OCI-LY1 (cell line): ENCODE measurements around the gene FNIP2.

ENCODE experiments used
- H2AFZ ChIP-seq: fragments of 200-600 bp; sonication (generic), shearing (Covaris generic); 2 replicates; pipeline ENCODE4 v1.6.0; 2014; ENCODE audit warnings: antibody characterized with exemption, mild to moderate bottlenecking, low read length
- H3F3A ChIP-seq: fragments of 200-600 bp; sonication (generic), shearing (Covaris generic); 2 replicates; pipeline ENCODE4 v1.6.0; 2014; ENCODE audit warnings: mild to moderate bottlenecking, antibody characterized with exemption, low read length, moderate library complexity; ENCODE audit not compliant: insufficient read depth
- H3K27ac ChIP-seq: fragments of 200-600 bp; sonication (generic); 2 replicates; pipeline ENCODE4 v1.5.1; 2014; ENCODE audit warnings: low read length, mixed run types, mild to moderate bottlenecking, low read depth; ENCODE audit not compliant: poor library complexity, severe bottlenecking
- H3K27me3 ChIP-seq: fragments of 200-600 bp; sonication (generic); 2 replicates; pipeline ENCODE4 v1.6.0; 2014; ENCODE audit warnings: antibody characterized with exemption, mild to moderate bottlenecking, low read length, moderate library complexity; ENCODE audit not compliant: insufficient read depth
- H3K36me3 ChIP-seq: fragments of 200-600 bp; sonication (generic); 2 replicates; pipeline ENCODE4 v1.6.1; 2014; ENCODE audit warnings: mild to moderate bottlenecking, antibody characterized with exemption, low read length, moderate library complexity, mixed read lengths; ENCODE audit not compliant: insufficient read depth
- H3K4me1 ChIP-seq: fragments of 200-600 bp; sonication (generic); 2 replicates; pipeline ENCODE4 v1.5.1; 2014; ENCODE audit warnings: mild to moderate bottlenecking, low read length, moderate library complexity; ENCODE audit not compliant: insufficient read depth, severe bottlenecking
- H3K4me2 ChIP-seq: fragments of 200-600 bp; sonication (generic), shearing (Covaris generic); 2 replicates; pipeline ENCODE4 v1.6.1; 2014; ENCODE audit warnings: low read length
- H3K4me3 ChIP-seq: fragments of 200-600 bp; sonication (generic); 2 replicates; pipeline ENCODE4 v1.5.1; 2014; ENCODE audit warnings: low read length, low read depth, mild to moderate bottlenecking, mixed read lengths; ENCODE audit not compliant: poor library complexity, severe bottlenecking
- H3K79me2 ChIP-seq: fragments of 200-600 bp; shearing (Covaris generic); 2 replicates; pipeline ENCODE4 v1.6.1; 2016; ENCODE audit warnings: mixed run types, low read length, mixed read lengths; ENCODE audit not compliant: insufficient read depth
- H3K9ac ChIP-seq: fragments of 200-600 bp; sonication (generic), shearing (Covaris generic); 2 replicates; pipeline ENCODE4 v1.6.1; 2014; ENCODE audit warnings: mild to moderate bottlenecking, low read length, mixed read lengths
- H3K9me2 ChIP-seq: fragments of 200-600 bp; sonication (generic), shearing (Covaris generic); 2 replicates; pipeline ENCODE4 v1.6.1; 2014; ENCODE audit warnings: low read depth, mild to moderate bottlenecking, low read length, mixed read lengths
- H3K9me3 ChIP-seq: fragments of 200-600 bp; shearing (Covaris generic); 2 replicates; pipeline ENCODE4 v1.6.1; 2014; ENCODE audit warnings: low read length, mixed read lengths
- H4K20me1 ChIP-seq: fragments of 200-600 bp; sonication (generic), shearing (Covaris generic); 2 replicates; pipeline ENCODE4 v1.6.0; 2016; ENCODE audit warnings: mild to moderate bottlenecking, low read length; ENCODE audit not compliant: insufficient read depth
- EZH2 ChIP-seq: fragments of 200-600 bp; sonication (generic), shearing (Covaris generic); IDR thresholded peaks from 2 replicates; pipeline ENCODE4 v1.8.0; 2017; ENCODE audit warnings: borderline replicate concordance, mixed run types, mild to moderate bottlenecking, antibody characterized with exemption, low read length, moderate library complexity, mixed read lengths
- TF ChIP-seq, protein P1 (sequence below): fragments of 200-600 bp; sonication (generic), shearing (Covaris generic); IDR thresholded peaks from 2 replicates; pipeline ENCODE4 v1.5.1; 2017; ENCODE audit warnings: mild to moderate bottlenecking, antibody characterized with exemption, low read length, moderate library complexity, mixed read lengths

Gene FNIP2

DNA sequence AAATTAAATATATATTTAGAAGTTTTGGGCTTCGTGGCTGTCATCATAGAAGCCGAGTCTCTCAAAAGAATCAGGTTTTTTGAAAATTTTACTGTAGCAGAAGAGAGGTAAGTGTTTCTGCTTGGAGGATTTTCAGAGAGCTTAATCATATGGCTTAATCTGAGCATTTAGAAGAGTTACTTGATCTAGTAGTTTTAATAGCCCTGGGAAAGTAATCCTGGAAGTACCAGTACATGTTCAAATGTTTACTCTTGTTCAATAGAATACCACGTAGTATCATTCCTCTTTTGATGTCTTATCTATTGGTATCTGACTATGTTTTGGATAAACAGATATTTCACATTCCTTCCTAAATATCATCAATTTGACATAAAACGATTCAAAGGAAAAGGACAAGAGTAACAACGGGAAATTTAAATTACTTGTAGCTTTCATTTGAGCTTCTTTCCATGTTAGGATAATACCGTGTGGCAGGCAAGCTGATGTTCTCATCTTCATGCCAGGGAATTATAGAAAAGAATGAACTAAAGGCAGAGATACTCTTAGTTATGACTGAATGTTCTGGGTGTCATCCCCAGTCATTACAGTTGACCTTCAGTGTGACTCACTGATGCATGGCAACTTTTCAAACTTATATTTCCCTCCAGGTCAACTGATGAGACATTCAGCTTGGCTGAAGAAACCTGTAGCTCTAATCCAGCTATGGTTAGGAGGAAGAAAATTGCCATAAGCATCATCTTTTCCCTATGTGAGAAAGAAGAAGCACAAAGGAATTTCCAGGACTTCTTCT, 89.8 kb downstream of the FNIP2 start:
- Histone ChIP-seq H3K4me3 (no peak overlapping the region), H3K9me2 (no peaks in the 10 kb centered on the region), H2AFZ (no peak overlapping the region), H4K20me1 (no peaks in the 10 kb centered on the region), H3K9me3 (no peaks in the 10 kb centered on the region), H3K27me3 (no peaks in the 10 kb centered on the region), H3K9ac (no peak overlapping the region), H3K27ac (no peak overlapping the region), H3F3A (no peaks in the 10 kb centered on the region), H3K4me2 (no peak overlapping the region), H3K79me2 (no peaks in the 10 kb centered on the region), H3K36me3 (no peaks in the 10 kb centered on the region), H3K4me1 (peaks cover 7% of the 10 kb centered on the region)
- TF ChIP-seq EZH2, result no peak
- TF ChIP-seq, protein P1, sequence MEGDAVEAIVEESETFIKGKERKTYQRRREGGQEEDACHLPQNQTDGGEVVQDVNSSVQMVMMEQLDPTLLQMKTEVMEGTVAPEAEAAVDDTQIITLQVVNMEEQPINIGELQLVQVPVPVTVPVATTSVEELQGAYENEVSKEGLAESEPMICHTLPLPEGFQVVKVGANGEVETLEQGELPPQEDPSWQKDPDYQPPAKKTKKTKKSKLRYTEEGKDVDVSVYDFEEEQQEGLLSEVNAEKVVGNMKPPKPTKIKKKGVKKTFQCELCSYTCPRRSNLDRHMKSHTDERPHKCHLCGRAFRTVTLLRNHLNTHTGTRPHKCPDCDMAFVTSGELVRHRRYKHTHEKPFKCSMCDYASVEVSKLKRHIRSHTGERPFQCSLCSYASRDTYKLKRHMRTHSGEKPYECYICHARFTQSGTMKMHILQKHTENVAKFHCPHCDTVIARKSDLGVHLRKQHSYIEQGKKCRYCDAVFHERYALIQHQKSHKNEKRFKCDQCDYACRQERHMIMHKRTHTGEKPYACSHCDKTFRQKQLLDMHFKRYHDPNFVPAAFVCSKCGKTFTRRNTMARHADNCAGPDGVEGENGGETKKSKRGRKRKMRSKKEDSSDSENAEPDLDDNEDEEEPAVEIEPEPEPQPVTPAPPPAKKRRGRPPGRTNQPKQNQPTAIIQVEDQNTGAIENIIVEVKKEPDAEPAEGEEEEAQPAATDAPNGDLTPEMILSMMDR, result no peak

DNA sequence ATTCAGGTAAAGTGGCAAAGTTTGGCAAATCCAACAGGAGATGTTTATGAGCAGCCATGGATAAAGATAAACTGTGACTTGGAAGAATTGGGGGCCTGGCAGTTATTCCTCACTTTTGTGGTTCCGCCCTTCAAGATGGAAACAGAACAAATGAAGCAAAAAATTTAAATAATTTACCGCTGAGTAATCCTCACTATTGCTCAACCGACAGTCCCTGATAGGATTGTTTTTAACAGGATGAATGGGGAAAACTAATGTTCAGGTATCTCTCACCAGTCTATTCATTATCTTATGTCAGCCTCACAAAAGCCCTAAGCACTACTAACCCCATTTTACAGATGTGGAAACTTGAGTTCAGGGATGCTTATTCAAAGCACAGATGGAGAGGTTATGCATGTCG, 90.8 kb downstream of the FNIP2 start:
- no peak overlapping the region for H3K4me3 ChIP-seq
- H2AFZ ChIP-seq, result no peak overlapping the region
- H3K79me2 ChIP-seq, result no peaks in the 10 kb centered on the region
- H3K9me2 ChIP-seq, result no peaks in the 10 kb centered on the region
- H3K9ac ChIP-seq, result no peak overlapping the region
- H4K20me1 ChIP-seq, result no peaks in the 10 kb centered on the region
- no peaks in the 10 kb centered on the region for H3F3A ChIP-seq
- H3K4me1 ChIP-seq, result peaks cover 7% of the 10 kb centered on the region
- H3K27ac ChIP-seq, result no peak overlapping the region
- H3K27me3 ChIP-seq, result no peaks in the 10 kb centered on the region
- H3K9me3 ChIP-seq, result no peaks in the 10 kb centered on the region
- no peak overlapping the region for H3K4me2 ChIP-seq
- no peaks in the 10 kb centered on the region for H3K36me3 ChIP-seq
- no peak for TF ChIP-seq EZH2
- TF ChIP-seq, protein P1, result no peak

DNA sequence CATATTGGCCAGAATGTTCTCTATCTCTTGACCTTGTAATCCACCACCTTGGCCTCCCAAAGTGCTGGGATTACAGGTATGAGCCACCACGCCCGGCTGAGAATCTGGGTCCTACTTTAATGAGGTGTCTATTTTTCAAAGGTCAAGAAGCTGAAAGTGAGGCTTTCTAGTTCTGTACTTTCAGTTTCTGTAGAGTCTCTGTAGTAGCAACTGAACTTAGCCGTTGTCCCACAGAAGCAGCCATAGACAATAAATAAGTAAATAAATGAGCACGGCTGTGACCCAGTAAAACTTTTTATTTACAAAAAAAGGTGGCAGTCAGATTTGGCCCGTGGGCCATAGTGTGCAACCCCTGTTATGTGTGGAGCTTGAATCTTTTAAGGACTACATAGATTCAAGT, 92.0 kb downstream of the FNIP2 start:
- Histone ChIP-seq H3F3A (no peaks in the 10 kb centered on the region), H3K27ac (no peak overlapping the region), H3K27me3 (no peaks in the 10 kb centered on the region), H3K79me2 (no peaks in the 10 kb centered on the region), H3K9me3 (no peaks in the 10 kb centered on the region), H3K9me2 (no peaks in the 10 kb centered on the region), H4K20me1 (no peaks in the 10 kb centered on the region), H3K4me2 (no peak overlapping the region), H3K4me3 (no peak overlapping the region), H2AFZ (no peak overlapping the region), H3K4me1 (peaks cover 7% of the 10 kb centered on the region), H3K9ac (no peak overlapping the region), H3K36me3 (no peaks in the 10 kb centered on the region)
- TF ChIP-seq, protein P1, result no peak
- no peak for TF ChIP-seq EZH2
